HEK293 (cell line): ENCODE results near the gene MCHR1.

ENCODE experiments used
- EGR2 ChIP-seq: fragments of 450-650 bp; formaldehyde crosslinking; IDR thresholded peaks from 2 replicates; pipeline ENCODE4 v1.5.1; 2016; ENCODE audit warnings: low read depth, missing biosample characterization, missing genetic modification characterization
- KLF16 ChIP-seq: fragments of 450-650 bp; formaldehyde crosslinking; IDR thresholded peaks from 2 replicates; pipeline ENCODE4 v1.5.1; 2017; ENCODE audit warnings: missing biosample characterization, missing genetic modification characterization
- PRDM1 ChIP-seq: fragments of 450-650 bp; formaldehyde crosslinking; IDR thresholded peaks from 2 replicates; pipeline ENCODE4; 2016; ENCODE audit warnings: missing biosample characterization, missing genetic modification characterization
- SCRT1 ChIP-seq: fragments of 450-650 bp; formaldehyde crosslinking; IDR thresholded peaks from 2 replicates; pipeline ENCODE4 v1.5.1; 2016; ENCODE audit warnings: missing biosample characterization, missing genetic modification characterization, borderline replicate concordance
- SP7 ChIP-seq: fragments of 450-650 bp; formaldehyde crosslinking; IDR thresholded peaks from 2 replicates; pipeline ENCODE4 v1.5.1; 2016; ENCODE audit warnings: missing biosample characterization, missing genetic modification characterization
- YY2 ChIP-seq: fragments of 450-650 bp; formaldehyde crosslinking; IDR thresholded peaks from 2 replicates; pipeline ENCODE4 v1.5.1; 2016; ENCODE audit warnings: missing biosample characterization, missing genetic modification characterization
- ZBTB7A ChIP-seq: fragments of 450-650 bp; formaldehyde crosslinking; IDR thresholded peaks from 2 replicates; pipeline ENCODE4 v1.5.1; 2016; ENCODE audit warnings: low read depth, missing biosample characterization, missing genetic modification characterization
- ZFP3 ChIP-seq: fragments of 450-650 bp; formaldehyde crosslinking; IDR thresholded peaks from 2 replicates; pipeline ENCODE4 v1.5.1; 2016; ENCODE audit warnings: low read depth, missing biosample characterization, missing genetic modification characterization
- ZFP37 ChIP-seq: fragments of 450-650 bp; formaldehyde crosslinking; IDR thresholded peaks from 2 replicates; pipeline ENCODE4 v1.5.1; 2016; ENCODE audit warnings: missing biosample characterization, missing genetic modification characterization
- ZIC2 ChIP-seq: fragments of 450-650 bp; formaldehyde crosslinking; IDR thresholded peaks from 2 replicates; pipeline ENCODE4 v1.5.1; 2016; ENCODE audit warnings: missing biosample characterization, missing genetic modification characterization
- ZNF138 ChIP-seq: fragments of 450-650 bp; formaldehyde crosslinking; IDR thresholded peaks from 2 replicates; pipeline ENCODE4 v1.5.1; 2016; ENCODE audit warnings: missing biosample characterization, missing genetic modification characterization, borderline replicate concordance
- ZNF155 ChIP-seq: fragments of 450-650 bp; formaldehyde crosslinking; IDR thresholded peaks from 2 replicates; pipeline ENCODE4 v1.5.1; 2016; ENCODE audit warnings: missing biosample characterization, missing genetic modification characterization
- ZNF202 ChIP-seq: fragments of 450-650 bp; formaldehyde crosslinking; IDR thresholded peaks from 2 replicates; pipeline ENCODE4 v1.5.1; 2016; ENCODE audit warnings: missing biosample characterization, missing genetic modification characterization, borderline replicate concordance
- ZNF23 ChIP-seq: fragments of 450-650 bp; formaldehyde crosslinking; IDR thresholded peaks from 2 replicates; pipeline ENCODE4 v1.5.1; 2016; ENCODE audit warnings: missing biosample characterization, missing genetic modification characterization, borderline replicate concordance
- ZNF24 ChIP-seq: fragments of 450-650 bp; formaldehyde crosslinking; IDR thresholded peaks from 2 replicates; pipeline ENCODE4 v1.5.1; 2016; ENCODE audit warnings: missing biosample characterization, missing genetic modification characterization
- ZNF274 ChIP-seq, 2 experiments: fragments of 200-500 bp in 1 of 2; fragments of 450-650 bp in 1 of 2; sonication (Bioruptor generic) in 1 of 2; formaldehyde crosslinking in 1 of 2; IDR thresholded peaks; 2 replicates each; pipeline versions ENCODE4 v1.5.1 to v1.6.1; 2014 to 2016; ENCODE audit warnings: borderline replicate concordance in 1 of 2, inconsistent platforms in 1 of 2, low read length in 1 of 2, missing biosample characterization in 1 of 2, missing genetic modification characterization in 1 of 2
- ZNF354C ChIP-seq: fragments of 450-650 bp; formaldehyde crosslinking; IDR thresholded peaks from 2 replicates; pipeline ENCODE4 v1.5.1; 2016; ENCODE audit warnings: missing biosample characterization, missing genetic modification characterization, low read depth, borderline replicate concordance
- ZNF555 ChIP-seq: fragments of 450-650 bp; formaldehyde crosslinking; conservative IDR thresholded peaks from 2 replicates; pipeline ENCODE4 v1.5.1; 2017; ENCODE audit warnings: missing biosample characterization, mild to moderate bottlenecking, missing genetic modification characterization, inconsistent platforms
- ZNF561 ChIP-seq: fragments of 450-650 bp; IDR thresholded peaks from 2 replicates; pipeline ENCODE4 v1.5.1; 2018; ENCODE audit warnings: missing biosample characterization, missing genetic modification characterization, borderline replicate concordance
- ZNF621 ChIP-seq: fragments of 450-650 bp; formaldehyde crosslinking; IDR thresholded peaks from 2 replicates; pipeline ENCODE4 v1.5.1; 2017; ENCODE audit warnings: missing biosample characterization, missing genetic modification characterization
- ZNF623 ChIP-seq: fragments of 450-650 bp; formaldehyde crosslinking; IDR thresholded peaks from 2 replicates; pipeline ENCODE4 v1.5.1; 2016; ENCODE audit warnings: missing biosample characterization, missing genetic modification characterization
- ZNF629 ChIP-seq: fragments of 450-650 bp; formaldehyde crosslinking; IDR thresholded peaks from 2 replicates; pipeline ENCODE4 v1.5.1; 2017; ENCODE audit warnings: missing biosample characterization, missing genetic modification characterization
- ZNF658 ChIP-seq: fragments of 450-650 bp; formaldehyde crosslinking; IDR thresholded peaks from 2 replicates; pipeline ENCODE4; 2016; ENCODE audit warnings: missing biosample characterization, missing genetic modification characterization
- ZNF660 ChIP-seq: fragments of 450-650 bp; IDR thresholded peaks from 2 replicates; pipeline ENCODE4 v1.5.1; 2018; ENCODE audit warnings: missing biosample characterization, mild to moderate bottlenecking, missing genetic modification characterization
- ZNF776 ChIP-seq: fragments of 450-650 bp; formaldehyde crosslinking; IDR thresholded peaks from 2 replicates; pipeline ENCODE4 v1.5.0; 2017; ENCODE audit warnings: missing biosample characterization, missing genetic modification characterization, borderline replicate concordance
- ZXDB ChIP-seq: fragments of 450-650 bp; formaldehyde crosslinking; IDR thresholded peaks from 2 replicates; pipeline ENCODE4 v1.5.1; 2016; ENCODE audit warnings: missing biosample characterization, missing genetic modification characterization
- TF ChIP-seq, protein P1 (sequence below): fragments of 450-650 bp; IDR thresholded peaks from 2 replicates; pipeline ENCODE4 v1.5.1; 2018; ENCODE audit warnings: missing biosample characterization, missing genetic modification characterization
- TF ChIP-seq, protein P2 (sequence below): fragments of 450-650 bp; formaldehyde crosslinking; conservative IDR thresholded peaks from 2 replicates; pipeline ENCODE4 v1.5.1; 2016; ENCODE audit warnings: low read depth, missing biosample characterization, missing genetic modification characterization
- TF ChIP-seq, protein P3 (sequence below): fragments of 450-650 bp; IDR thresholded peaks from 2 replicates; pipeline ENCODE4 v1.5.1; 2018; ENCODE audit warnings: missing biosample characterization, mild to moderate bottlenecking, missing genetic modification characterization
- TF ChIP-seq, protein P4 (sequence below): fragments of 450-650 bp; formaldehyde crosslinking; IDR thresholded peaks from 2 replicates; pipeline ENCODE4 v1.5.1; 2016; ENCODE audit warnings: missing biosample characterization, missing genetic modification characterization, low read depth

Gene MCHR1

DNA sequence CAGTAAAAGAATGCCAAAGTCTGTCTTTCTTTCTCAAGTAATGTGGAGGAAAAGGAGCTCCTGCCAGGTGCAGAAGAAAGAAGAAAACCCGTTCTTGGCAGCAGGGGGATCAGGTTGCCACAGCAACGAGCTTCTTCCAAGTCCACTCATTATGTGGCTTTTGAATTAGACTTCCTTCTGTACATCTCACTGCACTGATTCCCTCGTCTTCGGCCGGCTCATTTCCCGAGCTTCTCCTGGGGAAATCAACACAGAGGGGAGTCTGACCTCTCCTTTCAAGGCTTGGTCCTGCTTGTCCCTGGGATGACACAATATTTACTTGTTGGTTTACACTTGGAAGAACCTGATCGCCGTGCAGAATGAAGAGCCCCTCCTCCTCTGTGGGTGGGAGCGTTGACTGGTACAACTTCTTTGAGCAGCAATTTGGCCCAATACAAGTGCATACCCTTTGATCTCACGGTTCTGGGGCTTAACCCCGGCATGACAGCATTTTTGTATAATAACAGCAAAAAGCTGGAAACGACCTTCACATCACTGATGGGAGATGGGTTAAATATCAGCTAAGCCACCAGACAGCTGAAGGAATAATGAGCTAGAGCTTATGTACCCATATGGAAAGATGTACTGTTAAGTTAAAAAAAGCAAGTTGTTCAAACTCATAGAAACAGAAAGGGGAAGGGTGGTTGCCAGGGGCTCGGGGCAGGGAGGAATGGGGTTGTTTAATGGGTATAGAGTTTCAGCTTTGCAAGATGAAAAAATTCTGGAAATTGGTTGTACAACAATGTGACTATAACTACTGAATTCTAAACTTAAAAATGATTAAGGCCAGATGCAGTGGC is 35.4 kb downstream of the MCHR1 start (continued):
- TF ChIP-seq ZNF354C (tag by site-specific recombination) (no peak), ZNF621 (tag by site-specific recombination) (no peak), ZNF155 (tag by site-specific recombination) (no peak), ZFP3 (tag by site-specific recombination) (no peak), ZNF658 (tag by site-specific recombination) (no peak), PRDM1 (tag by site-specific recombination) (no peak), YY2 (tag by site-specific recombination) (no peak), ZNF660 (tag by site-specific recombination) (peak; percentile 88; the same call in 1 of the 2 replicates), ZNF138 (no peak), ZNF202 (tag by site-specific recombination) (no peak), ZNF24 (tag by site-specific recombination) (peak; percentile 77; the same call in 1 of the 2 replicates), SCRT1 (tag by site-specific recombination) (no peak), ZNF555 (no peak), ZNF623 (tag by site-specific recombination) (no peak), ZIC2 (tag by site-specific recombination) (peak; percentile 64), ZXDB (no peak), SP7 (tag by site-specific recombination) (peak; percentile 88), ZBTB7A (tag by site-specific recombination) (no peak), ZFP37 (tag by site-specific recombination) (no peak), ZNF629 (tag by site-specific recombination) (peak; percentile 66), KLF16 (tag by site-specific recombination) (no peak), EGR2 (tag by site-specific recombination) (no peak), ZNF561 (no peak), ZNF274 (IDR thresholded peaks at IDR 0.05; ENCODE audit: low read length) (no peak), ZNF274 (tag by site-specific recombination; IDR thresholded peaks at IDR 0.05; ENCODE audit: borderline replicate concordance) (no peak), ZNF776 (tag by site-specific recombination) (no peak), ZNF23 (no peak)
- TF ChIP-seq, protein P1, sequence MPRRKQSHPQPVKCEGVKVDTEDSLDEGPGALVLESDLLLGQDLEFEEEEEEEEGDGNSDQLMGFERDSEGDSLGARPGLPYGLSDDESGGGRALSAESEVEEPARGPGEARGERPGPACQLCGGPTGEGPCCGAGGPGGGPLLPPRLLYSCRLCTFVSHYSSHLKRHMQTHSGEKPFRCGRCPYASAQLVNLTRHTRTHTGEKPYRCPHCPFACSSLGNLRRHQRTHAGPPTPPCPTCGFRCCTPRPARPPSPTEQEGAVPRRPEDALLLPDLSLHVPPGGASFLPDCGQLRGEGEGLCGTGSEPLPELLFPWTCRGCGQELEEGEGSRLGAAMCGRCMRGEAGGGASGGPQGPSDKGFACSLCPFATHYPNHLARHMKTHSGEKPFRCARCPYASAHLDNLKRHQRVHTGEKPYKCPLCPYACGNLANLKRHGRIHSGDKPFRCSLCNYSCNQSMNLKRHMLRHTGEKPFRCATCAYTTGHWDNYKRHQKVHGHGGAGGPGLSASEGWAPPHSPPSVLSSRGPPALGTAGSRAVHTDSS (tag by site-specific recombination) = no peak
- TF ChIP-seq, protein P2, sequence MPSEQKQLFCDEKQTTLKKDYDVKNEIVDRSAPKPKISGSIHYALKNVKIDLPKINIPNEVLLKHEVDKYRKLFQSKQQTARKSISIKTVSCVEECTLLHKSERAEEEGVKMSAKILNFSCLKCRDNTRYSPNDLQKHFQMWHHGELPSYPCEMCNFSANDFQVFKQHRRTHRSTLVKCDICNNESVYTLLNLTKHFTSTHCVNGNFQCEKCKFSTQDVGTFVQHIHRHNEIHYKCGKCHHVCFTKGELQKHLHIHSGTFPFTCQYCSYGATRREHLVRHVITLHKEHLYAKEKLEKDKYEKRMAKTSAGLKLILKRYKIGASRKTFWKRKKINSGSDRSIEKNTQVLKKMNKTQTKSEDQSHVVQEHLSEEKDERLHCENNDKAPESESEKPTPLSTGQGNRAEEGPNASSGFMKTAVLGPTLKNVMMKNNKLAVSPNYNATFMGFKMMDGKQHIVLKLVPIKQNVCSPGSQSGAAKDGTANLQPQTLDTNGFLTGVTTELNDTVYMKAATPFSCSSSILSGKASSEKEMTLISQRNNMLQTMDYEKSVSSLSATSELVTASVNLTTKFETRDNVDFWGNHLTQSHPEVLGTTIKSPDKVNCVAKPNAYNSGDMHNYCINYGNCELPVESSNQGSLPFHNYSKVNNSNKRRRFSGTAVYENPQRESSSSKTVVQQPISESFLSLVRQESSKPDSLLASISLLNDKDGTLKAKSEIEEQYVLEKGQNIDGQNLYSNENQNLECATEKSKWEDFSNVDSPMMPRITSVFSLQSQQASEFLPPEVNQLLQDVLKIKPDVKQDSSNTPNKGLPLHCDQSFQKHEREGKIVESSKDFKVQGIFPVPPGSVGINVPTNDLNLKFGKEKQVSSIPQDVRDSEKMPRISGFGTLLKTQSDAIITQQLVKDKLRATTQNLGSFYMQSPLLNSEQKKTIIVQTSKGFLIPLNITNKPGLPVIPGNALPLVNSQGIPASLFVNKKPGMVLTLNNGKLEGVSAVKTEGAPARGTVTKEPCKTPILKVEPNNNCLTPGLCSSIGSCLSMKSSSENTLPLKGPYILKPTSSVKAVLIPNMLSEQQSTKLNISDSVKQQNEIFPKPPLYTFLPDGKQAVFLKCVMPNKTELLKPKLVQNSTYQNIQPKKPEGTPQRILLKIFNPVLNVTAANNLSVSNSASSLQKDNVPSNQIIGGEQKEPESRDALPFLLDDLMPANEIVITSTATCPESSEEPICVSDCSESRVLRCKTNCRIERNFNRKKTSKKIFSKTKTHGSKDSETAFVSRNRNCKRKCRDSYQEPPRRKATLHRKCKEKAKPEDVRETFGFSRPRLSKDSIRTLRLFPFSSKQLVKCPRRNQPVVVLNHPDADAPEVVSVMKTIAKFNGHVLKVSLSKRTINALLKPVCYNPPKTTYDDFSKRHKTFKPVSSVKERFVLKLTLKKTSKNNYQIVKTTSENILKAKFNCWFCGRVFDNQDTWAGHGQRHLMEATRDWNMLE (tag by site-specific recombination) = no peak
- TF ChIP-seq, protein P3, sequence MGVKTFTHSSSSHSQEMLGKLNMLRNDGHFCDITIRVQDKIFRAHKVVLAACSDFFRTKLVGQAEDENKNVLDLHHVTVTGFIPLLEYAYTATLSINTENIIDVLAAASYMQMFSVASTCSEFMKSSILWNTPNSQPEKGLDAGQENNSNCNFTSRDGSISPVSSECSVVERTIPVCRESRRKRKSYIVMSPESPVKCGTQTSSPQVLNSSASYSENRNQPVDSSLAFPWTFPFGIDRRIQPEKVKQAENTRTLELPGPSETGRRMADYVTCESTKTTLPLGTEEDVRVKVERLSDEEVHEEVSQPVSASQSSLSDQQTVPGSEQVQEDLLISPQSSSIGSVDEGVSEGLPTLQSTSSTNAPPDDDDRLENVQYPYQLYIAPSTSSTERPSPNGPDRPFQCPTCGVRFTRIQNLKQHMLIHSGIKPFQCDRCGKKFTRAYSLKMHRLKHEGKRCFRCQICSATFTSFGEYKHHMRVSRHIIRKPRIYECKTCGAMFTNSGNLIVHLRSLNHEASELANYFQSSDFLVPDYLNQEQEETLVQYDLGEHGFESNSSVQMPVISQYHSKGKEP (tag by site-specific recombination) = no peak
- TF ChIP-seq, protein P4, sequence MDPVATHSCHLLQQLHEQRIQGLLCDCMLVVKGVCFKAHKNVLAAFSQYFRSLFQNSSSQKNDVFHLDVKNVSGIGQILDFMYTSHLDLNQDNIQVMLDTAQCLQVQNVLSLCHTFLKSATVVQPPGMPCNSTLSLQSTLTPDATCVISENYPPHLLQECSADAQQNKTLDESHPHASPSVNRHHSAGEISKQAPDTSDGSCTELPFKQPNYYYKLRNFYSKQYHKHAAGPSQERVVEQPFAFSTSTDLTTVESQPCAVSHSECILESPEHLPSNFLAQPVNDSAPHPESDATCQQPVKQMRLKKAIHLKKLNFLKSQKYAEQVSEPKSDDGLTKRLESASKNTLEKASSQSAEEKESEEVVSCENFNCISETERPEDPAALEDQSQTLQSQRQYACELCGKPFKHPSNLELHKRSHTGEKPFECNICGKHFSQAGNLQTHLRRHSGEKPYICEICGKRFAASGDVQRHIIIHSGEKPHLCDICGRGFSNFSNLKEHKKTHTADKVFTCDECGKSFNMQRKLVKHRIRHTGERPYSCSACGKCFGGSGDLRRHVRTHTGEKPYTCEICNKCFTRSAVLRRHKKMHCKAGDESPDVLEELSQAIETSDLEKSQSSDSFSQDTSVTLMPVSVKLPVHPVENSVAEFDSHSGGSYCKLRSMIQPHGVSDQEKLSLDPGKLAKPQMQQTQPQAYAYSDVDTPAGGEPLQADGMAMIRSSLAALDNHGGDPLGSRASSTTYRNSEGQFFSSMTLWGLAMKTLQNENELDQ (tag by site-specific recombination) = no peak
